ENCODE measurements around the gene EPN3. TPM values are rescaled to one million over a fixed set of nuclear protein-coding genes. Genes with fewer than 3 reads are reported as not detected.

Gene EPN3
- total and polyA plus RNA-seq, 2 donors from 2014 or later, result 5.0 to 28.7 TPM

DNA sequence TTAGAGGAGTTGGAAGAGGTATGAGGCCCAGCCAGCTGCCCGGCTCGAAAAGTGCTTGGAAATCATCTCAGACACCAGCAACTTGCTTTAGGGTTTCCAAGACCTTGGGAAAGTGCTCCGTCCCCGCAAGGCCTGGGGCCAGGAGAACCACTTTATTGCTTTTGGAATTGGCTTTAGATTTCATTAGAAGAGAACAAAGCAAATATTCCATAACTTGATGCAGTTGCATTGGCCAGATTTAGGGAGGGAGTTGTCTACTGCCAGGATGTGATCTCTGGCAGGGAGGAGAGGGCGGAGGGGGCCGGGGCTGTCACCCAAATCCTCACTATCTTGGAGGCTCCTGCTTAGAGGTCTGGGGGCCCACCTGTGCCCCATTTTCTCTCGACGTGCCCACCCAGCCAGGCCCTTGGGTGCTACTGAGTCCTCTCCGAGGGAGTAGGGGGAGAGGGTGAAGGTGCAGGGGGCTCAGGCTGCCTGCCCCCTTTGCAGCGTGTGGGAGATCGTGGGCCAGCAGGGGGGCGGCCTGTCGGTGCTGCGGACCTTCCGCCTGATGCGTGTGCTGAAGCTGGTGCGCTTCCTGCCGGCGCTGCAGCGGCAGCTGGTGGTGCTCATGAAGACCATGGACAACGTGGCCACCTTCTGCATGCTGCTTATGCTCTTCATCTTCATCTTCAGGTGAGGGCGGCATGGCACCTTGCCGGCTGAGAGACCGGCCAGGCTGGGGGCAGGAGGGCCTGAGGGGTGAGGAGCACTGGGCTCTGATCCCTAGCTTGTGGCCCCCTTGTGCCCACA, 58.6 kb downstream of the EPN3 start:
- no peak overlapping the region for H3K27ac ChIP-seq (ENCODE audit: low read depth in 2 of 2, low read length in 2 of 2)
- no peak for DNase-seq
- intact Hi-C loops (cut with DNase I), result no loop called here
- no peak for FAIRE-seq
- no peaks in the 10 kb centered on the region for H3K36me3 ChIP-seq (ENCODE audit: control insufficient read depth in 2 of 3, insufficient read depth in 3 of 3, low read length in 3 of 3)
- TF ChIP-seq CTCF (IDR thresholded peaks at IDR 0.05; ENCODE audit: borderline replicate concordance, extremely low read depth, insufficient read depth), result no peak
- no peak overlapping the region for H3K4me3 ChIP-seq (ENCODE audit: low read length in 3 of 3)
- peaks cover 7 to 26% (median 22%) of the 10 kb centered on the region in 3 donors for H3K4me1 ChIP-seq (ENCODE audit: control insufficient read depth in 2 of 3, insufficient read depth in 2 of 3, low read depth in 1 of 3, low read length in 3 of 3)
- H3K27me3 ChIP-seq (ENCODE audit: control insufficient read depth, insufficient read depth, low read length), result no peaks in the 10 kb centered on the region
- H3K9me3 ChIP-seq (ENCODE audit: control insufficient read depth in 2 of 3, insufficient read depth in 1 of 3, low read length in 3 of 3), result no peaks in the 10 kb centered on the region
- H3K9ac ChIP-seq (ENCODE audit: low read length in 3 of 3), result no peak overlapping the region

DNA sequence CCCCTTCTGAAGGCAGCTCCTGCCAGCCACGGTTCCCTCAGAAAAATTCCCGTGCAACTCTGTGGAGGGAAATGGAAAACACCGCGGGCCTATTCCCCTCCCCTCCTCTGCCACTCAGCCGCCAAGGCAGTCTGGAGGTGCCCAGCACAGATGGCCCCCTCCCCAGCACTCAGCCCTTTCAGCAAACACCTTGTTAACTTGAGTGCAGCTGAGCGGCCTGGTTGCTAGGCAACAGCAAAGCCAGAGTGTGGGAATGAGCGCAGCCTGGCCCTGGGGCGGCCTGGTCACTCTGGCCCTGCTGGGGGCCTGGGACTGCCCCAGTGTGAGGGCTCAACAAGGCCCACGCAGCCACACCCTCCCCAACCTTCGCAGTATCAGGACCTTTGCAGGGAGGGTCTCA, 60.8 kb downstream of the EPN3 start:
- Histone ChIP-seq H3K27ac (ENCODE audit: low read depth in 2 of 2, low read length in 2 of 2) (no peak overlapping the region), H3K36me3 (ENCODE audit: control insufficient read depth in 2 of 3, insufficient read depth in 3 of 3, low read length in 3 of 3) (no peaks in the 10 kb centered on the region), H3K4me3 (ENCODE audit: low read length in 3 of 3) (no peak overlapping the region), H3K9me3 (ENCODE audit: control insufficient read depth in 2 of 3, insufficient read depth in 1 of 3, low read length in 3 of 3) (no peaks in the 10 kb centered on the region), H3K9ac (ENCODE audit: low read length in 3 of 3) (no peak overlapping the region), H3K27me3 (ENCODE audit: control insufficient read depth, insufficient read depth, low read length) (no peaks in the 10 kb centered on the region), H3K4me1 (ENCODE audit: control insufficient read depth in 2 of 3, insufficient read depth in 2 of 3, low read depth in 1 of 3, low read length in 3 of 3) (peaks cover 7 to 22% (median 22%) of the 10 kb centered on the region in 3 donors)
- intact Hi-C loops (cut with DNase I), result no loop called here
- DNase-seq (peak in 4 of 5 donors; percentile 88 to 91 (median 90)), FAIRE-seq (no peak)
- no peak for TF ChIP-seq CTCF (IDR thresholded peaks at IDR 0.05; ENCODE audit: borderline replicate concordance, extremely low read depth, insufficient read depth)

Other genes starting within 250 kb of the EPN3 start
- gene XYLT2, start 186.6 kb upstream of the EPN3 start, total RNA-seq, result 30.0 TPM
- 21.2 TPM for gene XYLT2, start 186.6 kb upstream of the EPN3 start, polyA plus RNA-seq (ENCODE audit: insufficient read depth, low read depth, low replicate concordance)
- 54.0 TPM for gene MRPL27, start 159.6 kb upstream of the EPN3 start, total RNA-seq
- gene MRPL27, start 159.6 kb upstream of the EPN3 start, polyA plus RNA-seq (ENCODE audit: insufficient read depth, low read depth, low replicate concordance), result 227 TPM
- 1.0 TPM for gene EME1, start 159.5 kb upstream of the EPN3 start, total RNA-seq
- not detected for gene EME1, start 159.5 kb upstream of the EPN3 start, polyA plus RNA-seq (ENCODE audit: insufficient read depth, low read depth, low replicate concordance)
- gene LRRC59, start 135.2 kb upstream of the EPN3 start, total RNA-seq, result 61.7 TPM
- 37.0 TPM for gene LRRC59, start 135.2 kb upstream of the EPN3 start, polyA plus RNA-seq (ENCODE audit: insufficient read depth, low read depth, low replicate concordance)
- 44.4 TPM for gene ACSF2, start 106.5 kb upstream of the EPN3 start, total RNA-seq
- gene ACSF2, start 106.5 kb upstream of the EPN3 start, polyA plus RNA-seq (ENCODE audit: insufficient read depth, low read depth, low replicate concordance), result 404 TPM
- 0.22 TPM for gene CHAD, start 63.9 kb upstream of the EPN3 start, total RNA-seq
- gene CHAD, start 63.9 kb upstream of the EPN3 start, polyA plus RNA-seq (ENCODE audit: insufficient read depth, low read depth, low replicate concordance), result 0.43 TPM
- 38.9 TPM for gene RSAD1, start 53.9 kb upstream of the EPN3 start, total RNA-seq
- 39.9 TPM for gene RSAD1, start 53.9 kb upstream of the EPN3 start, polyA plus RNA-seq (ENCODE audit: insufficient read depth, low read depth, low replicate concordance)
- 0.72 TPM for gene MYCBPAP, start 24.3 kb upstream of the EPN3 start, total RNA-seq
- gene MYCBPAP, start 24.3 kb upstream of the EPN3 start, polyA plus RNA-seq (ENCODE audit: insufficient read depth, low read depth, low replicate concordance), result 2.9 TPM
- 60.4 TPM for gene SPATA20, start 14.4 kb downstream of the EPN3 start, total RNA-seq
- 52.7 TPM for gene SPATA20, start 14.4 kb downstream of the EPN3 start, polyA plus RNA-seq (ENCODE audit: insufficient read depth, low read depth, low replicate concordance)
- gene CACNA1G, start 28.0 kb downstream of the EPN3 start, total RNA-seq, result 0.06 TPM
- gene CACNA1G, start 28.0 kb downstream of the EPN3 start, polyA plus RNA-seq (ENCODE audit: insufficient read depth, low read depth, low replicate concordance), result not detected
- 156 TPM for gene ABCC3, start 102.1 kb downstream of the EPN3 start, total RNA-seq
- 9.3 TPM for gene ABCC3, start 102.1 kb downstream of the EPN3 start, polyA plus RNA-seq (ENCODE audit: insufficient read depth, low read depth, low replicate concordance)
- 37.6 TPM for gene ANKRD40, start 175.2 kb downstream of the EPN3 start, total RNA-seq
- gene ANKRD40, start 175.2 kb downstream of the EPN3 start, polyA plus RNA-seq (ENCODE audit: insufficient read depth, low read depth, low replicate concordance), result 15.8 TPM
- gene LUC7L3, start 186.9 kb downstream of the EPN3 start, total RNA-seq, result 91.9 TPM
- 74.3 TPM for gene LUC7L3, start 186.9 kb downstream of the EPN3 start, polyA plus RNA-seq (ENCODE audit: insufficient read depth, low read depth, low replicate concordance)
- not detected for gene ANKRD40CL, start 234.8 kb downstream of the EPN3 start, total RNA-seq
- gene ANKRD40CL, start 234.8 kb downstream of the EPN3 start, polyA plus RNA-seq (ENCODE audit: insufficient read depth, low read depth, low replicate concordance), result not detected